Neural crest cell (in vitro differentiated cells): ENCODE data around the gene IRF9. TPM values are rescaled to one million over a fixed set of nuclear protein-coding genes. Genes with fewer than 3 reads are reported as not detected.

Experiments
- DNase-seq: peaks from one replicate; pipeline ENCODE4 v3.0.0; 2021; ENCODE audit warnings: low read depth, mixed read lengths, low spot score
- H3K27ac Mint-ChIP-seq: one replicate; pipeline ENCODE4 v1.8.0; 2021; ENCODE audit warnings: mild to moderate bottlenecking, mixed read lengths; ENCODE audit not compliant: unreplicated experiment
- H3K27me3 Mint-ChIP-seq: 2 replicates; pipeline ENCODE4 v1.8.0; 2021; ENCODE audit warnings: low read depth, mild to moderate bottlenecking, mixed read lengths
- H3K36me3 Mint-ChIP-seq: 2 replicates; pipeline ENCODE4 v1.8.0; 2021; ENCODE audit warnings: low read depth, mild to moderate bottlenecking, mixed read lengths
- H3K4me1 Mint-ChIP-seq: 2 replicates; pipeline ENCODE4 v1.8.0; 2021; ENCODE audit warnings: mixed read lengths
- H3K4me3 Mint-ChIP-seq: one replicate; pipeline ENCODE4 v1.8.0; 2021; ENCODE audit warnings: mild to moderate bottlenecking, mixed read lengths
- H3K9me3 Mint-ChIP-seq: 2 replicates; pipeline ENCODE4 v1.8.0; 2021; ENCODE audit warnings: mixed read lengths
- CTCF ChIP-seq: fragments of 200-600 bp; sonication (generic); conservative IDR thresholded peaks from 2 replicates; pipeline ENCODE4 v1.5.0; 2021; ENCODE audit warnings: antibody characterized with exemption, mild to moderate bottlenecking
- total RNA-seq: library from RNA; stranded (reverse); gene quantifications from 2 replicates; pipeline ENCODE4 v1.2.1, GENCODE V29; 2021

The IRF9 gene
- total RNA-seq, 1 donor from 2014 or later = 22.9 TPM

GRCh38 chr14:24132976-24133375 is 28.1 kb upstream of the IRF9 start:
- Mint-ChIP-seq H3K4me3 (peak overlapping the region; percentile 23), H3K4me1 (peaks cover 15% of the 10 kb centered on the region), H3K9me3 (no peaks in the 10 kb centered on the region), H3K27ac (no peak overlapping the region), H3K36me3 (no peaks in the 10 kb centered on the region), H3K27me3 (no peaks in the 10 kb centered on the region)
- DNase-seq = no peak
- TF ChIP-seq CTCF = no peak

DNA sequence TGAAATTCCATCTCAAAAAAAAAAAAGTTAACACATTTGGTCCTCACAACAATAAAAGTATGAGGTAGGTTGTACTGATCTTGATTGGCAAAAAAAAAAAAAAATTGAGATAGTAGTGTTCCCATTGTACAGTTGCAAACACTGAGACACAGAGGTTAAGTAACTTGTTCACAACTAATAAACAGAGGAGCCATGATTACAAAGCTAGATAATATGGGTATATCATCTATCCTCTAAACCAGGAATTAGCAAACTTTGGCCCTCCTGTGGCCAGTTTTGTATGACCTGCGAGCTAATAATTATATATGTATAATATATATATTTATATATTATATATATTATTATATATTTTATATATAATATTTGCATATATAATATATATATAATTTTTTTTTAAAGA is 27.3 kb upstream of the IRF9 start:
- no peak for TF ChIP-seq CTCF
- peaks cover 3% of the 10 kb centered on the region for H3K36me3 Mint-ChIP-seq
- H3K9me3 Mint-ChIP-seq = no peaks in the 10 kb centered on the region
- no peak overlapping the region for H3K4me3 Mint-ChIP-seq
- no peaks in the 10 kb centered on the region for H3K27me3 Mint-ChIP-seq
- no peak overlapping the region for H3K27ac Mint-ChIP-seq
- DNase-seq = no peak
- peaks cover 21% of the 10 kb centered on the region for H3K4me1 Mint-ChIP-seq

DNA sequence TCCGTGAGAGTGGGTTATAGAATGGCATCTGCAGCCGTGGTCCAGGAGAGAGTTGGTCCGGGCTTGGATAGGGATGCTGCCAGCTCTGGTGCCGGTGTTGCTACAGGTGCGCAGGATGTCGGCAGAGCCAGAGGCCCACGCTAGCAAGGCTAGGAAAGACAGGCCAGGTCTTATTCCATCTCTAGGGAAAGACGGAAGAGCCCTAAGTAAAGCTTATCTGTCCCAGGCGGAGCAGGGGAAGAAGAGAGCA is 25.6 kb upstream of the IRF9 start:
- H3K4me3 Mint-ChIP-seq = peak overlapping the region; percentile 91
- TF ChIP-seq CTCF = no peak
- DNase-seq = no peak
- H3K27me3 Mint-ChIP-seq = no peaks in the 10 kb centered on the region
- peaks cover 9% of the 10 kb centered on the region for H3K36me3 Mint-ChIP-seq
- H3K4me1 Mint-ChIP-seq = peaks cover 38% of the 10 kb centered on the region
- no peak overlapping the region for H3K27ac Mint-ChIP-seq
- no peaks in the 10 kb centered on the region for H3K9me3 Mint-ChIP-seq

DNA sequence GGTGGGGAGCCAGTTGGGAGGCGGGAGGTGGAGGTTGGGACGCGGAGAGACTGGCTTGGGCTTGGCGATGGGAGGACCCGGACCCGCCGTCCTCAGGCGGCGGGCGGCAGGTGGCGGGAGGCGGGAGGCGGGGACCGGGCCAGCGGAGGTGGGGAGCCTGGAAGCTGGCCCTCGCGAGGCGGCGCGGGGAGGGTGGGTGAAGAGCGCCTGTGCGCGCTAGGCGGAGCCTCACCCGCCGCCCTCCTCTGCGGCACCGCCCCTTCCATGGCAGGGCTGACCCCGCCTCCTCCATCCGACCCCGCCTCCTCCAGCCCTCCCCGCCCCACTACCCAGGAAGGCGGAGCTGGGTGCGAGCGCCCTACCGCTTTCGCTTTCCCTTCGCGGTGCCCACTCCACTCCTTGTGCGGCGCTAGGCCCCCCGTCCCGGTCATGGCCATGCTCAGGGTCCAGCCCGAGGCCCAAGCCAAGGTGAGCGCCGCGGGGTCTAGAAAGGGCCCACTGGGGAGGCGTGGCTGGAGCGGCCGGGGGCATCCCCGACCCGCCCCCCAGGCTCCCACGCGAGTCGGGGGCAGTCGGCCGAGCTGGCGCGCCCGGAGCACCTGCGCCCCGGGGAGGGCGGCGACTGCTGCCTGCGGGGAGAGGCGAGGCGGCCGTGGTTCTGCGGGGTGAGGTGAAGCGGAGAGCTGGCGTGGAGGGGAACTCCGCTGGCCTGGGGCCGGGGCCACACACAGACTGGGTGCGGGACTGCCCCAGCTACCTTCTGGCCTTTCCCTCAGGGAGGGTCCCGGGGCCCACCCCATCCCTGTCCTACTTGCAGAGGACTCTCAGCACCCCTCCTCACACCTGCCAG is 25.0 kb upstream of the IRF9 start, which contains the start of gene PSME1:
Gene PSME1, plus strand, starts transcription at position 361 of the 850 bp plus-strand sequence. Its CDS starts 69 bp downstream, at position 430.
- H3K9me3 Mint-ChIP-seq = no peaks in the 10 kb centered on the region
- peak; percentile 87 for DNase-seq
- peaks cover 43% of the 10 kb centered on the region for H3K4me1 Mint-ChIP-seq
- H3K4me3 Mint-ChIP-seq = peak within 1 kb of the TSS; percentile 91
- H3K36me3 Mint-ChIP-seq = peaks cover 9% of the 10 kb centered on the region
- no peak for TF ChIP-seq CTCF
- H3K27me3 Mint-ChIP-seq = no peaks in the 10 kb centered on the region
- no peak within 1 kb of the TSS for H3K27ac Mint-ChIP-seq

GRCh38 chr14:24136684-24137528 is 24.2 kb upstream of the IRF9 start:
- Mint-ChIP-seq H3K4me3 (peak overlapping the region; percentile 89), H3K27ac (no peak overlapping the region), H3K27me3 (no peaks in the 10 kb centered on the region), H3K4me1 (peaks cover 47% of the 10 kb centered on the region), H3K9me3 (no peaks in the 10 kb centered on the region), H3K36me3 (peaks cover 9% of the 10 kb centered on the region)
- no peak for TF ChIP-seq CTCF
- no peak for DNase-seq
